ENCODE measurements around the gene ZNRF4.

ZNRF4 gene

GRCh38 chr19:5456841-5457200, 1.6 kb downstream of the ZNRF4 start:
- H3K9me3 ChIP-seq (replicated peaks; ENCODE audit: insufficient read depth, low read length): no peaks in the 10 kb centered on the region
- H3K9ac ChIP-seq (ENCODE audit: low read length): no peak overlapping the region
- H3K4me1 ChIP-seq (ENCODE audit: low read length): no peaks in the 10 kb centered on the region
- H4K20me1 ChIP-seq (ENCODE audit: insufficient read depth, low read length): no peaks in the 10 kb centered on the region
- H3K4me2 ChIP-seq (ENCODE audit: low read depth, low read length): no peak overlapping the region
- no peaks in the 10 kb centered on the region for H3K79me2 ChIP-seq (ENCODE audit: low read length)
- H3K9me2 ChIP-seq (replicated peaks; ENCODE audit: insufficient read depth, low read length): no peaks in the 10 kb centered on the region
- DNase-seq: no peak
- no peak overlapping the region for H2AFZ ChIP-seq (ENCODE audit: low read length)
- H3K4me3 ChIP-seq (ENCODE audit: low read length): no peak overlapping the region
- H3K36me3 ChIP-seq (replicated peaks; ENCODE audit: insufficient read depth, low read length): no peaks in the 10 kb centered on the region
- no peak overlapping the region for H3K27ac ChIP-seq (ENCODE audit: low read length)
- peaks cover 83% of the 10 kb centered on the region for H3K27me3 ChIP-seq (replicated peaks; ENCODE audit: insufficient read depth, low read length)
- TF ChIP-seq EZH2 (optimal IDR thresholded peaks at IDR 0.05; ENCODE audit: low read depth, low read length) (no peak), EZH2phosphoT487 (IDR thresholded peaks at IDR 0.05; ENCODE audit: low read length) (no peak), CTCF (IDR thresholded peaks at IDR 0.05; ENCODE audit: low read length) (no peak)
- no peaks in the 10 kb centered on the region for H3F3A ChIP-seq (ENCODE audit: insufficient read depth, low read length)

GRCh38 chr19:5457709-5458108, 2.5 kb downstream of the ZNRF4 start:
- DNase-seq: no peak
- Histone ChIP-seq H3K36me3 (replicated peaks; ENCODE audit: insufficient read depth, low read length) (no peaks in the 10 kb centered on the region), H3K27me3 (replicated peaks; ENCODE audit: insufficient read depth, low read length) (peaks cover 82% of the 10 kb centered on the region), H3K9me3 (replicated peaks; ENCODE audit: insufficient read depth, low read length) (no peaks in the 10 kb centered on the region), H3K79me2 (ENCODE audit: low read length) (no peaks in the 10 kb centered on the region), H3K9ac (ENCODE audit: low read length) (no peak overlapping the region), H2AFZ (ENCODE audit: low read length) (no peak overlapping the region), H4K20me1 (ENCODE audit: insufficient read depth, low read length) (no peaks in the 10 kb centered on the region), H3F3A (ENCODE audit: insufficient read depth, low read length) (no peaks in the 10 kb centered on the region), H3K9me2 (replicated peaks; ENCODE audit: insufficient read depth, low read length) (no peaks in the 10 kb centered on the region), H3K27ac (ENCODE audit: low read length) (no peak overlapping the region), H3K4me1 (ENCODE audit: low read length) (no peaks in the 10 kb centered on the region), H3K4me3 (ENCODE audit: low read length) (no peak overlapping the region), H3K4me2 (ENCODE audit: low read depth, low read length) (no peak overlapping the region)
- TF ChIP-seq EZH2phosphoT487 (IDR thresholded peaks at IDR 0.05; ENCODE audit: low read length) (no peak), CTCF (IDR thresholded peaks at IDR 0.05; ENCODE audit: low read length) (no peak), EZH2 (optimal IDR thresholded peaks at IDR 0.05; ENCODE audit: low read depth, low read length) (no peak)

- Histone ChIP-seq H3K9me3 (replicated peaks; ENCODE audit: insufficient read depth, low read length) (no peaks in the 10 kb centered on the region), H4K20me1 (ENCODE audit: insufficient read depth, low read length) (no peaks in the 10 kb centered on the region)
- no peak for TF ChIP-seq EZH2phosphoT487 (IDR thresholded peaks at IDR 0.05; ENCODE audit: low read length)
- TF ChIP-seq CTCF (IDR thresholded peaks at IDR 0.05; ENCODE audit: low read length): no peak
- TF ChIP-seq EZH2 (optimal IDR thresholded peaks at IDR 0.05; ENCODE audit: low read depth, low read length): no peak
These were observed 3.2 kb downstream of the ZNRF4 start for GRCh38 chr19:5458420-5458819.

More at GRCh38 chr19:5458420-5458819, 3.2 kb downstream of the ZNRF4 start:
- no peak for DNase-seq
- H3K27ac ChIP-seq (ENCODE audit: low read length): no peak overlapping the region
- no peaks in the 10 kb centered on the region for H3K79me2 ChIP-seq (ENCODE audit: low read length)
- H3K9ac ChIP-seq (ENCODE audit: low read length): no peak overlapping the region
- no peak overlapping the region for H3K4me3 ChIP-seq (ENCODE audit: low read length)
- no peaks in the 10 kb centered on the region for H3F3A ChIP-seq (ENCODE audit: insufficient read depth, low read length)
- peaks cover 79% of the 10 kb centered on the region for H3K27me3 ChIP-seq (replicated peaks; ENCODE audit: insufficient read depth, low read length)
- H2AFZ ChIP-seq (ENCODE audit: low read length): no peak overlapping the region
- no peaks in the 10 kb centered on the region for H3K9me2 ChIP-seq (replicated peaks; ENCODE audit: insufficient read depth, low read length)
- no peaks in the 10 kb centered on the region for H3K36me3 ChIP-seq (replicated peaks; ENCODE audit: insufficient read depth, low read length)
- no peak overlapping the region for H3K4me2 ChIP-seq (ENCODE audit: low read depth, low read length)
- H3K4me1 ChIP-seq (ENCODE audit: low read length): no peaks in the 10 kb centered on the region

Data from MM.1S (cell line).